Forelimb muscle (tissue), 1 donor: ENCODE measurements around the gene PODXL2. TPM values are rescaled to one million over a fixed set of nuclear protein-coding genes. Genes with fewer than 3 reads are reported as not detected.
"Not testable (repeated sequence)": the region's sequence is repeated elsewhere in the genome, so short reads cannot be mapped to it uniquely, and the experiment has no call there.

ENCODE experiments used
- DNase-seq: peaks from one replicate; pipeline ENCODE4 v3.0.0-alpha.2; 2013; ENCODE audit warnings: low read depth
- polyA plus RNA-seq: library from polyadenylated mRNA; unstranded; fragments of 120-200 nt; gene quantifications from one replicate; pipeline ENCODE4 v1.2.1, GENCODE V29; 2013; ENCODE audit not compliant: insufficient read length

Gene PODXL2
- polyA plus RNA-seq, 1 donor = 5.0 TPM

DNA sequence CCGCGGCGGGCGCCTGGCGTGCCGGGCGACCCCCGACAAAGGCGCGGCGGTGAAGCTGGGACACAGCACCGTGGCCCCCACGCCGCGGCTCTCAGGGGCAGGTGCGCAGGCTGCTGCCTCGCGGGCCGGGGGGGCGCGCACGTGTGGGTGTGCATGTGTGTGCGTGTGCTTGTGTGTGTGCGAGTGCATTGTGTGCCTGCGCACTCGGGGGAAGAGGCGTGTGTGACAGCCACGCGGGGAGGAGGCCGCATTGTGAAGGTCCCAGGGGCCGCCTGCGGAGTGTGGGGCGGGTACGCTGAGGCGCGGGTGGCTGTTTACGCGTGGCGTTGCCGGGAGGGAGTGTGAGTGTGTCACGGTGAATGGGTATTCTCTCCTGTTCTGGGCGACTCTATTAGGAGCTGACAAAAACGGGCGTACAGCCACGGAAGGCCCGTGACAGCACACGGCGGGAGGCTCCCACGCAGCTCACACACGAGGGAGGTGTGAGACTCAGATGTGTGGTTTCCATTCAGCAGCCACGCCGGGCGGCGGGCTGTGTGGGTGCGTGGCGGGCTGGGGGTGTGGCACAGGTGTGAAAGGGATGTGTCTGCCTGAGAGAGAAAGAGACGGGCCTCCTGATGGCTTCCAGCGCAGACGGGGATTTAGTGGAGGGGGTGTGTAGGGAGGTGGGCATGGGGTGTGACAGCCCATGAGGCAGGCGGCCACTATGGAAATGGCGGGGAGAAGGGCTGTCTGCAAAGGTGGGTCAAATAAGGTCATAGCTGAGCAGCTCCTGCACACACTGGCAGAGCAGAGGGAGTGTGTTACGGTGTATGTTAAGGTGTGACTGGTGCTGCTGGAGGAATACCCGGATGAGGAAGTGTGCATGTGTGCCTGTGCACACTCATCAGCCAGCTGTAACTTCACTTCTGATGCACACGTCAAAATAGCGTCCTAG is 750 bp downstream of the PODXL2 start:
- DNase-seq = no peak

DNA sequence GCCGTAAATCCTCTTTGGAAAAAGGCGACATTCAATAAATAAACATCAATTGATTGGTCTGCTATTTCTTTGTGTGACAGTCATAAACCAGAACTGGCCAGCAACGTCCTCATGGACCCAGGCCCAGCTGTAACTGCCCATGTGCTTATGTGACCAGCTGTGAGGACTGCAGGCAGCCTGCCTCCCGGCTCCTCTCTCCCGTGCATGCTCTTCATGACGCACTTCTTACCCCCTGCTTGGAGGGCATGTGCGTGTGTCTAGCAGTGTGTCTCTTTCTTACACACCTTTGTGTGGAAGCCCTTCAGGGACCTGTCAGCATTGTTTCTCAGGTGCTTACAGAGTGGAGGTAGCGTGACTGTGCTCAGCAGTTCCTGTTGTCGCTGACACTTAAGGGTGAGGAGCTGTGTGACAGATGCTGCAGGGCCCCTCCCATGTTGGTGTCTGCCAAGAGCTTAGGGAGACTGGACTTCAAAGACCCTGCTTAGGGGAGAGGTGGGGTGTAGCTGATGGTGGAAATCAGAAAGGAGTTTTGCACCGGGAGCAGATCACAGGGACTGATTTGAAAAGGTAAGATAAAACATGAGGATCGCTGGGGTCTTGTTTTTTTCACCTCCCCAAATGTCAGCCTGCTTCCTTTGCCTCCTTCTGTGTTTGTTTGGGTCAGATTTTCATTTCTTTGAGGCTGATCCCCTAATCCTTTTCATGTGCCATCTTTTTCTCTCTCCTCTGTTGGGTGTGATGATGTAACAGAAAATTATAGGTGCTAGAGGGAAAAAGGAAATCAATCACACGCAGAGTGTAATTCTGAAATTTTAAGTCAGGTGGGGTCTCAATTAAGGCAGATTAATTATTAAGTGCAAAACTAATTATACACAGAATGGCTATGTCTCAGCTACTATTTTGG is 2.1 kb downstream of the PODXL2 start:
- DNase-seq = no peak

DNA sequence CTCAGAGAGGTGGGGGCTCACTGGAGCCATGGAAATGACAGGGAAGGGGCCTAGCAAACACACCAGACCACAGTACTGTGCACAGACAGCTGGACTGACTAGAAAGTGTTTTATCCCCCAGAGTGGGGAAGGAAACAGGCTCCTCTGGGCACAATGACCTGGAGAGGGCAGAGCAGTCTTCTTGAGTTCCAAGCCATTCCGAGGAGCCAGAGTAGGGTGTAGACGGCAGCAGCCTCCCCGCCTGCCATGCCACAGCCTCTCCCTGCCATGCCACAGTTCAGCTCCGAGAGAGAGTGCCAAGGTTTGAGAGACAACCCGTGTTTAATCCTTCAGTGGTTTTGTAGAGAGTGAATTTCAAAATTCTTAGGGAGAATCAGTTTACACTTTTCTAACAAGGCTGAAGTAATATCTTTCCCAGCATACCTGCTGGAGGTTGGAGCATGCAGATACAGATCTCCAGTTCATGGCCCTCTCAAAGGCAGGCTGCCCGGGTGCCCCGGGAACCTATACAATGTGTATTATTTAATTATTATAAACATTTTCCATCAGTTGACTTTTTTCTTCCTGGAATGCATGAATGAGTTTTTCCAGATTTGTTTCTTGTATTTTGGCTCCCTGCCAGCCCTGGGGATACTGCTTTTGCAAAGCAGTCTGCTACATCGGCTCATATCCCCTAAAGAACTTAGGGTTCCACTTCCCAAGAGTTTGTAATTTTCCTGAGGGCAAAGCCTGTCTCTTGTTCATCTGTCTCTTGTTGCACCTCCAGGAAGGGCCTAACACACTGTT is 3.2 kb downstream of the PODXL2 start:
- no peak for DNase-seq

DNA sequence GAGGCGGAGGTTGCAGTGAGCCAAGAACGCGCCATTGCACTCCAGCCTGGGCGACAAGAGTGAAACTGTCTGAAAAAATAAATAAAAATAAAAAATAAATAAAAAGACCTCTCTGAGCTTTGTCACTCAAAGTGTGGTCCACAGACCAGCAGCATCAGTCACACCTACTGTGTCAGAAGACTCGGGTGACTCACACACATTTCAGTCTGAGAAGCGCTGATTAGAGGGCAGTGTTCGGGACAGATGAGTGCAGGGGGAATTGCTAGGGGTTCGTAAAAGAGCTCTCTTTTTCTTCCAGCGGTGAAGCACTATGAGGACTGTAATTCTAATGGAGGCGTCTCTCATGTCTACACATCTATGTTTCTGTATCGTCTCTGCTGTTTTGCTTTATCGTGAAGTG is 5.7 kb downstream of the PODXL2 start:
- no peak for DNase-seq

DNA sequence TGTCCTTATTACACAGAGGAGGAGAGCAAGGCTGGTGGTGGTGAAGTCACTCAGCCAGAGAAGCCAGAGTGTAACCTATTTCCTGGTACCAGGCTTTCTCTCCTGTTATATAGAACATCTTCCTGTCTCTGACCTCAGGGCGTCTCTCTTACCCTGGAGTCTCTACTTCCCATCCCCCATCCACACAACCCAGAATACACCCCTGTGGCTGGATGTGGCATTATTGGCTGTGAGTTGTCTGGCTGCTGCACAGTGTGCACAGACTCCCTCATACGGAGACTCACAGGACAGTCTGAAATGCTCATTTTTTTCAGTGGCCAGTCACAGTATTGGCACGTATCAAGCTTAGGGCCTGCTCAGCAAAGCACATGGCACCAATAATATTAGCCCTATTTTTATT is 8.6 kb downstream of the PODXL2 start:
- no peak for DNase-seq

DNA sequence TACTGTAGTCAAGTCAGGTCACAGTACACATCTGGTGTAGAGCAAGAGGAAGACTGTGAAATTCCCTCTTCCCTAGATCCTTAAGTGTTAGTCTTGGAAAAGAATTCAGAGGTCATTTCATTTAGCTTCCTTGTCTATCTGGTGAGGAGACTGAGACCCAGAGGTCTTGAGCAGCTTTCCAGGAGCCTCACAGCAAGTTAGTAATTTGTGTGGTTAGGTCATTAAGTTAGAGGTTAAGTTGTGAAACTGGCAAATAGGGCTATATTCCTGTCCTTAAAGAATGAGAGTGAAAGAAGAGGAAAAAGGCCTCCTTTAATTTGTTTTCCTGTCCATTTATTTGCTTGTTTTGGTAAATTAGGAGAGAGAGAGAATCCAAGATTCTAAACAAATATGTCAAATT is 9.0 kb downstream of the PODXL2 start:
- no peak for DNase-seq

DNA sequence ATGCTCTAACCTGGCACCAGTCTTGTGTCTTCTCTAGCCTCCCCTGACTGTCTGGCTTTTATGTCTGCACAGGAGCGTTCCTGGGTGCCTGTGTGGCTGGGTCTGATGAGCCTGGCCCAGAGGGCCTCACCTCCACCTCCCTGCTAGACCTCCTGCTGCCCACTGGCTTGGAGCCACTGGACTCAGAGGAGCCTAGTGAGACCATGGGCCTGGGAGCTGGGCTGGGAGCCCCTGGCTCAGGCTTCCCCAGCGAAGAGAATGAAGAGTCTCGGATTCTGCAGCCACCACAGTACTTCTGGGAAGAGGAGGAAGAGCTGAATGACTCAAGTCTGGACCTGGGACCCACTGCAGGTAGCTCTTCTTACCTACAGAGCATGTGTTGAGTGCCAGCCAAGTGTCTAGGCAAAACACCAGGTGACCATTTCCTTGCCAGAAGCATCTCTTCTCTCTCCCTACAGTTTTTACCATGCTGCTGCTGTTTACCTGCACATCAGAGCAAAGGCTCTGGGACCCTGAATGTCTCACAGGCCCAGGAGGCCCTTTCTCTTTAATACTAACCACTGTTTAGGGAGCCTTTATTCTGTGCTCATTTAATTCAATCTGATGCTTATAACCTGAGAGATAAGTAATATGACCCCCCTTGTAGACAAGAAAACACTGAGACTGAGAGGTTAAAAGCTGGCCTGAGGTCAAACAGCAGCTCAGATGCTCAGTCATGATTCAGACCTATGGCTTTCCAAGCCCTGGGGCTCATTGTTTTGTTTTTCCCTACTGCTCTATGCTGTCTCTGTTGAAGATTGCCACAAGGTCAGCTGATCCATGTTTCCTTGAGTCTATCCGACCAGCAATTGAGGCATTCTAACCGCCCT is 10.4 kb downstream of the PODXL2 start:
- DNase-seq = no peak

DNA sequence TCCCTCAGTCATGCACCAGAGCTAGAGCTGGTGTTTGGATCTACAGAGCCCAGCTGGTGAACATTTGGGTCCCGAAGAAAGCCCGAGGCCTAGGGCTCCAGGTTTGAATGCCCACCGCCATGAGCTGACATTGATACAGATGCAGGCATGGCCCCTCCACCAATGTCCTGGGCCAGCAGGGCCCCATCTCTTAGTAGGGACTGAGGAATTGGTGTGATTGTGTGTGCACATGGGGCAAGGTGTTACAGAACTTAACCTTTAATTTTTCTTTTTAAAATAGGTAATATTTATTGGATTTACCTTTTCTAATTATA is 11.0 kb downstream of the PODXL2 start:
- no peak for DNase-seq

DNA sequence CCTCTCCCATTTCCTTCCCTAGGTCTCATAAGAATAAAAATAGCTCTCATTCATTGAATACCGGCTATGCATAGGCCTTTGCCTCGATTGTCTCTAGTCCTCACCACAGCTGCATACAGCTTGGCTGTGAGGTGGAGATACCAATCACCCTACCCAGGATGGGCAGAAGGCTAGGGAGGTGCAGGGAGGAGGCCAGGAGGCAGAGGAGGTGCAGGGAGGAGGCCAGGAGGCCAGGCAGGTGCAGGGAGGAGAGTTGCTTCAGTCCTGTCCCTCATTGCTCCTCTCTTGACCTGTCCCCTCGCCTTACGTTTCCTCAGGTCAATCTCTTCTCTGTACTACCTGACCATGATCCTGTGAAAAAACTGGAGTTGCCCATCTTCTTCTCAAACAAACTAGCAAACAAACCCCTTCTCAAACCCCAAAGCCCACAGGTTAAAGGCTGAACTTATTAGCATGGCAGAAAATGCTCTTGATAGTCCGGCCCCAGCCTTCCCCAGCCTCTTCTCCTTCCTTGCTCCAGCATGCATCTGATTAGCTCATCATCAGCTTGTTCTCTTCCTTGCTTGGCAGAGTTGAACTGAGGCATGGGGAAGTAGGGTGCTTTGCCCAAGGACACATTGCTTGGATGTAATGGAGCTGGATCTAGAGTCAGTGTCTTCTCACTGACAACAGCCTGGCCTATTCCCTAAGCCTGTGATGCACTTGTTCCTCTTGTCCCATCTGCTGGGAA is 15.8 kb downstream of the PODXL2 start:
- DNase-seq = no peak

DNA sequence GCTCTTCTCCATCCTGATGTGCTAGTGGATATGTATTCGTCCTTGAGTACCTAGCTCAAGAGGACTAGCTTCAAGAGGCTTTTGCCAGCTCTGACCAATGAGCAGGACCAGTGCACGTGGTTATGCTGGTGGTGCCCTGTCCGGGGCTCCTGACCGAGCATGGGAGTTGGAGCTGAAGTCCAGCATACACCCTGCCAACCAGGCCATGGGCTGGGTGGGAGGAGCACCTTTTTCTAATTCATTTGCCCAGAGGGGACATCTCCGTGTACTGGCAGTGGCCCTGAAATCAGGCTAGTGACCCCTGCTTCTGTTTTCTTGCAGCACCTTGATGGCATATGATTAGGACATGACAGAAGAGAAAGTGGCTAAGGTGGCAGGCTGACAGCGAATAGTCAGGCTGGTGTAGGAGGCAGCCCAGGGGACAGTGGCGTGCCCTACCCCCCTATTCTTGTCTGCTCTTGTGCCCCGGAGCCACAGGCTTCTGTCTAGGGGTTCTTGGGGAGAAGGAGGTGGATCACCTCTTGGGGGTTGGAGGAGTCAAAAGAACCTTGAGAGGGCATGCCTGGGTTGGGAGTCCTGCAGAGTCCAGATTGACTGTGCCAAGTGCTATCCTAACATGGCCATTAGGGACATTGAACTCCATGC is 16.5 kb downstream of the PODXL2 start:
- DNase-seq = no peak

DNA sequence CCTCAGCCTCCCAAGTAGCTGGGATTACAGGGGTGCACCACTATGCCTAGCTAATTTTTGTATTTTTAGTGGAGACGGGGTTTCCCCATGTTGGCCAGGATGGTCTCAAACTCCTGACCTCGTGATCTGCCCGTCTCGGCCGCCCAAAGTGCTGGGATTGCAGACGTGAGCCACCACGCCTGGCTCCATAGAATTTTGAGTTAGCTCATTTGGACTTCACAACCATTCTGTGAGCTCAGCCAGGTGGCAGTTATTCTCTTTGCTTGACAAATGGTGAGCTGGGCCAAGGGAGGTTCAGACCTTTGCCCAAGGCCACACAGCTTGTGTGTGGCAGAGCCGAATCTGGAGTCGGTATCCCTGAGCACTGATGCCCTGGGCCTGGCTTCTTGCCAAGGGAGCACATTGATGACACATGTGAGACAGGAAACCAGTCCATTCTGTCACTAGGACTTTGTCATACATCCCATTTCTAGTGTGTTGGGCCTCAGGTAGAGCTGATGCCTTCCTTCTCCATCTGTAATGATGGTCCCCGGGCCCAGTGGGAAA is 17.6 kb downstream of the PODXL2 start:
- DNase-seq = no peak

DNA sequence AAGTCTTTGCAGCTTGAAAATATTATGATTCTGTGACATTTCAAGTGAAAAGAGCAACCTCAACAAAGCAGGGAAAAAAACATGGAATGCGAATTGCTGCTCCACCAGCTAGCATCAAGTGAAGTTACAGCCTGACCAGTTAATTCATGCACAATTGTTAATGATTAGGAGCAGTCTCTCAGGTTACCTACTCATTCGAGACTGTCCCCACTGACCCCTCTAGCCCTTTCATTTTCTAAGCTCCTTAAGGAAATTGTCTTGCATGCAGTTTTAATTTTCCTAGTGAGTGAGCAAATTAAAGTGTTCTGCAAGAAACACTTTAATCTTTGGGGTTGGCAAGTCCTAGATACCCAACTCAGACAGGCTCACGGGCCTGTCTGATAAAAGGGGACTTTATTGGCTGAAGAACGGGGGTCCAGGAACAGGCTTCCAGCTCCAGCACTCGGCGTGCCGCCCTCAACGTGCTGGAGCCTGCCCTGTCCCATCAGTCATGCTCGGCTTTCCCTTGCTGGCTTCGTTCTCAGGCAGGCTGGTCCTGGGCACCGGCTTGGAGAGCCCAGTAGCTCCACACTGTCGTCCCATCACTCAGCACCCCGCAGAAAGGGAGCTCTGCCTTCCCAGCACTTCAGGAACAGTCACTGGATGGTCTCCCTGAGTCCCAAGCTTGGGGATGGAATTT is 18.3 kb downstream of the PODXL2 start:
- DNase-seq = no peak

DNA sequence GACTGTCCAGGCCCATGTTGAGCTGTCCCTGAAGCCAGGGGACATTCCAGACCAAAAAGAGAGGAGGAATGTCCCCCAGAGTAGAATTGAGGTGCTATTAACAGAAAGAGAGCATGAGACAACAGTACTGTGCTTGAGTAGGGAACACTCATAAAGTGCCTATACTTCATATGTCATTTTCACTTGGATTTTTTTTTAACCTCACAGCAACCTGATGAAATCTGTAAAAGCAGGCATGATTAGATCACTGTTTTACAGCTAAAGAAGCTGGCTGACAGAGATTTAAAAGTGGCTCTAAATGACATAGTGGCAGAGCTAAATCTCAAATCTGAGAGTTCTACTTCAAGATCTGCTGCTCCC is 18.8 kb downstream of the PODXL2 start:
- DNase-seq = no peak

DNA sequence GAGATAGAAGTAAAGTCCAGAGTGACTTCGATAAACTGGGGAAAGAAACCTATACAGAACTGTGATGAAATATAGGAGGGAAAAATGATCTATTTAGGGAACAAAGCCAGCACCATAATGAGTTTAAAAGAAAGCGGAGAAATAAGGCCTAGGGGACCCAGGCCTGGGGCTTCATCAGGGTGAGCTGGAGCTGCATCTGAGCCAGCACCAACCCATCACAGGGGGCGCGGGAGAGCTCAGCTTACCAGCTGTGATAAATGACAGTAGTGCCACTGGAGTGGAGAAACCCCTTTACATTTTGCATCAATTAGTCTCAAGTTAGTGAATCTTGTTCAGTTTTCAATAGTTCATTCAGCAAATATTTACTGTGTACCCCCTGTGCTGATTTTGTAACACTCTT is 21.3 kb downstream of the PODXL2 start:
- DNase-seq = no peak

DNA sequence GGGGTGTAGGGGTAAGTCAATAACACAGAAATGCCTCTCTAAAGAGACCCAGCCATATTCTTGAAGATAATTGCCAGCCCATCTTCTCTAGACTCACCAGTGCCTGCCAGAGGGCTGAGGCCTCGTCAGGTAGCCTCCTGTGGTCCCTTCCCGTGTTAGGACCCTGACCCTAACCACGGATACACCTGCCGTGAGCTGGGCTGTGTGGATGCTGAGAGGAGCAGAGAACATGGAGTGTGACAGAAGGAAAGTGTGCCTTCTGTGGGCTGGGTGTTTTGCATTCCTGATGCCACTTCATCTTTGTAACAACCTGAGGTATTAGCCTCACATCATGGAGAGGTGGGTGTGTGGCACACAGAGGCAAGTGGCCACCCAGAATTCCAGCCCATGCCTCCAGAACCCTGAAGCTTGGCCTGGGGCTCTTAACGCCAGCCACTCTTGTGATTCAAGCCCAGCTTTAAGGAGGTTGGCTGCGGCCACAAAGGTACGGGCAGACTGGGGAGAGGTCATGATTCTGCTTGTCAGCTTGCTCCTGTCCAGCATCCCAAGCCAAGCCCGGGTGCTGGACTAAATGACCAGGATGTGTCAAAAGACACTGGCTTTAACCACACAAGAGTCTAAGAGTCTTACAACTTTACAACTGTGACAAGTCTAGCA is 22.7 kb downstream of the PODXL2 start:
- no peak for DNase-seq

DNA sequence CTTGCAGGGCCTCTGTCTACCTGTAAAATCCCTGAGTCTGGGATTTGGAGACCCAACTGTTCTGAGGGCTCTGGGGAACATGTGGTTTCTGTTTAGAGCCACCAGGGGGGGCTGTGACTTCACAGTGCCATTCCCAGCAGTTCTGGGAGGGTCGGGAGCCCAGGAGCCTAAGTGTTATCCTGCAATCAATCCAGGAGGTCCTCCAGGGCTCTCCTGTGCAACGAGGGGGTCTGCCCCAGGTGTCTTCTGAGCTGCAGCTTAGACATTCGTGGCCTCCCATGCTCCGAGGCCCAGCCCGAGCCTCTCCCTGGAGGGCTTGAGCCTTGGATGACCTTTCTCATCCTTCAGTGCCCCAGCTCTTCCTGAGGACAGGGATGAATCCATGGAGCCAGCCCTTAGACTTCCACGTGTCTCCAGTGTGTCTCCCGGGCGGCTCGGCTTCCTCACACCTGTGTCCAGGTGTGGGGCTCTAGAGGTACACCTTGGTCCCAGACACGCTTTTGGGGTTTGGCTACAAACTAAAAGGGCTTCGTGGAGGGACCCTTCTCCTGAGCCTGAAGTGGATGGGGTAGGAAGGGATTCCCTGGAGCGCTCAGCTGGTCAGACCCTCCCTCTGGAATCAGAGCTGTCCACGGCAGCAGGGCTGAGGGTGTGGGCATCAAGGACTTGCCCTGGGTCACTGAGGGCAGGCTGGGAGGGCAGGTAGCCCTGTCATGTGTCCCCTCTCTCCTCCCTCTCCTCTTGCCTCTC is 23.4 kb downstream of the PODXL2 start:
- DNase-seq = no peak

DNA sequence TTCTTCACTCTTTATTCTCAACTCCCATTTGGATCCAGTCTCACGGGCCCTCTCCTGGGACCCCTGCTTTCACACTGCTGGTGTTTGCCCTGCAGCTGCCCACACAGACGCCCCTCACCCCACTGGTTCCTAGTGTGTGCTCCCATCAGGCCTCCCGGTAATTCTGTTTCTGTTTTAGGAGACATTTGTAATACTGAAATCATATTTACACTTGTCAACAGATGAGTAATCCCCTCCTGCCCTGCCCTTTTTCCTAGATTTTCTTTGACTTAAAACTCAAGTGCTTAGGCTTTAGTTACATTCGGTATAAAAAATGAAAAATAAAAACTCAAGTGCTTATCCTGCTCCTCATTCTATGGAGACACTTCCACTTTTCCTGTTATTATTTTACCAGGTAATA is 25.4 kb downstream of the PODXL2 start:
- no peak for DNase-seq

DNA sequence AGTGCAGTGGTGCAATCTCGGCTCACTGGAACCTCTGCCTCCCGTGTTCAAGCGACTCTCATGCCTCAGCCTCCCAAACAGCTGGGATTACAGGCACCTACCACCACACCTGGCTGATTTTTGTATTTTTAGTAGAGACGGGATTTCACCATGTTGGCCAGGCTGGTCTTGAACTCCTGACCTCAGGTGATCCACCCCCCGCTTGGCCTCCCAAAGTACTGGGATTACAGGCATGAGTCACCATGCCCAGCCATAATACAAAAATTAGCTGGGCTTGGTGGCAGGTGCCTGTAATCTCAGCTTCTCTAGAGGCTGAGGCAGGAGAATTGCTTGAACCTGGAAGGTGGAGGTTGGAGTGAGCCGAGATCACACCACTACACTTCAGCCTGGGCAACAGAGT is 26.0 kb downstream of the PODXL2 start:
- not testable (repeated sequence) for DNase-seq
